Stimulated activated effector memory CD8-positive, alpha-beta T cell treated with anti-CD3 and anti-CD28 coated beads, Interleukin-12 subunit alpha, Interleukin-12 subunit beta, amount 100 ng/mL, for 72 hours (primary cell): Measurements from ENCODE around the gene PRR13.
A peak's percentile ranks its signal among the peaks of the same experiment; 100 is the strongest.
"Not testable (repeated sequence)": the region's sequence is repeated elsewhere in the genome, so short reads cannot be mapped to it uniquely, and the experiment has no call there.

Experiments
- ATAC-seq: fragments of 150-1000 bp; cut with Tn5 transposase; 2 replicates; pipeline ENCODE4 v1.10.0; 2021
- DNase-seq, 2 donors: peaks; one replicate each; pipeline ENCODE4 v3.0.0; 2021 to 2022; ENCODE audit warnings: low spot score in 2 of 2
- H3K27ac Mint-ChIP-seq: one replicate; pipeline ENCODE4 v1.8.0; 2022; ENCODE audit warnings: mild to moderate bottlenecking, mixed read lengths
- H3K36me3 Mint-ChIP-seq: one replicate; pipeline ENCODE4 v1.8.0; 2022; ENCODE audit warnings: mild to moderate bottlenecking, mixed read lengths
- H3K4me1 Mint-ChIP-seq: one replicate; pipeline ENCODE4 v1.8.0; 2022; ENCODE audit warnings: mixed read lengths
- H3K4me3 Mint-ChIP-seq: one replicate; pipeline ENCODE4 v1.8.0; 2022; ENCODE audit warnings: mild to moderate bottlenecking, mixed read lengths
- H3K9me3 Mint-ChIP-seq: one replicate; pipeline ENCODE4 v1.8.0; 2022; ENCODE audit warnings: mixed read lengths

Gene PRR13

DNA sequence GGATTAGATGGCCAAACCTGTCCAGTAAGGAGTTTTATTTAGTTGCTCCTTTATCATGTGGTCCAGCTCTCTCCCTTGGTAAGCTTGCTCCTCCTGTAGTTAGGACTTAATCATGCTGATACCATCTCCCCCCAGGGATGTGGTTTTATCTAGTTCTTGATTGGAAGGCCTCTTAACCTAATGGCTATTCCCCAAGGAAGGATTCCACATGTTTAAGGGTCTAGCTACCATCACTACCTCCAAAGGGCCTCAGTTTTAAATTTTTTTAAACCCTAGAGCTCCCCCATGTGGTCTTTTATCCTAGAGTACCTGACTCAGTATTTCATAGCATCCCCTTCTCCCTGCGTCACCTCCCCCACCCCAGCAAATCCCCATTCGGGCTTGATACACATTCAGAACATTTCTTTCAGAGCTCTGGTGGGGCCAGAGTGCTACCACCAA lies 35.3 kb downstream of the PRR13 start:
- peaks cover 42% of the 10 kb centered on the region for H3K4me1 Mint-ChIP-seq
- H3K4me3 Mint-ChIP-seq: no peak overlapping the region
- H3K27ac Mint-ChIP-seq: peak overlapping the region; percentile 96
- ATAC-seq (no peak), DNase-seq (no peak)
- peaks cover 100% of the 10 kb centered on the region for H3K36me3 Mint-ChIP-seq
- no peaks in the 10 kb centered on the region for H3K9me3 Mint-ChIP-seq

- no peak overlapping the region for H3K4me3 Mint-ChIP-seq
- H3K4me1 Mint-ChIP-seq: peaks cover 30% of the 10 kb centered on the region
- peak overlapping the region; percentile 96 for H3K27ac Mint-ChIP-seq
- no peaks in the 10 kb centered on the region for H3K9me3 Mint-ChIP-seq
- DNase-seq (no peak), ATAC-seq (peak; percentile 40)
- peaks cover 100% of the 10 kb centered on the region for H3K36me3 Mint-ChIP-seq
Measured at GRCh38 chr12:53478865-53479264, 37.3 kb downstream of the PRR13 start.

GRCh38 chr12:53479331-53479730 lies 37.8 kb downstream of the PRR13 start:
- Mint-ChIP-seq H3K36me3 (peaks cover 100% of the 10 kb centered on the region), H3K4me1 (peaks cover 25% of the 10 kb centered on the region), H3K9me3 (no peaks in the 10 kb centered on the region), H3K4me3 (no peak overlapping the region), H3K27ac (peak overlapping the region; percentile 96)
- no peak for ATAC-seq
- no peak for DNase-seq

DNA sequence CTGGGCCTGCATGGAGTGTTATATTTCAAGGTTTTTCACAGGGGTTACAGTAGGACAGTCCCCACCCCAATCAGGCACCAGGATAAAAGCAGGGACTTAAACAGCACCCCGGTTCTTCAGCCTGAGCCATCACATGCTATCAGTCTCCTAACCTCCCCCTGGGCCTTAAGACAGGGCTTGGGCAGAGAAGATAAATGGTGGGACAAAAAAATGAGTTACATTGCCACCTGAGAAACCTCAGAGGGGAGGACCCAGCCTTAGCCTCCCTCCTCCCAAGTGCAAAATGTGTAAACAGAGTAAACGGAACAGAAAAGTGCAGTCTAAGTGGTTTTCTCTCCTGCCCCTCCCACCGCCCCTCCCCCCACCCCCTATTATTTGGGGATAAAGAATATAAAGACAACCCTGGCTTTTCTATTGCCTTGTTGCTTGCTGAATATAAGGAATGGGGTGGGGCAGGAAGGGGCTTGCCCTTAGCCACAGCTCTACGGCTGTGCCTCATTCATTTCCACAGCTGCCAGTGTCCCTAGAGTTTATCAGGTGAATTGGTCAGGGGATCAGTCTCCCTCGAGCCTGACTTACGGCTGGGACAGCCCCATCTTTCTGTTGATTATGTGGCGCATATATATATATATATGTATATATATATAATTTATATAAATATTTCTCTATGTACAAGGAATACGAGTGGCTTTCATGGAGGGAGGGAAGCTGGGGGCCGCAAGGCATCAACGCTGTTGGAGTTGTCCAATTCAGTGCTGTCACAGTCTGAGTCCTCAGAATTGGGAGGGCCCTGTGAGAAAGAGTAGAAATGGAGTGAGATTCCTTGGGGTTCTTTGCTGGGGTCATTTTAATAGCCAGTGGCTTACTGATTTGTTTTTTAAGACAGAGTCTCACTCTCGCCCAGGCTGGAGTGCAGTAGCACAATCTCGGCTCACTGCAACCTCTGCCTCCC lies 39.2 kb downstream of the PRR13 start:
- Mint-ChIP-seq H3K27ac (peak overlapping the region; percentile 78), H3K4me1 (peaks cover 19% of the 10 kb centered on the region), H3K9me3 (no peaks in the 10 kb centered on the region), H3K4me3 (no peak overlapping the region), H3K36me3 (peaks cover 100% of the 10 kb centered on the region)
- ATAC-seq: no peak
- DNase-seq: no peak

GRCh38 chr12:53481458-53481857 lies 39.9 kb downstream of the PRR13 start:
- Mint-ChIP-seq H3K36me3 (peaks cover 100% of the 10 kb centered on the region), H3K4me1 (peaks cover 25% of the 10 kb centered on the region), H3K27ac (peak overlapping the region; percentile 78)
- not testable (repeated sequence) for ATAC-seq, H3K9me3 Mint-ChIP-seq, H3K4me3 Mint-ChIP-seq, DNase-seq

DNA sequence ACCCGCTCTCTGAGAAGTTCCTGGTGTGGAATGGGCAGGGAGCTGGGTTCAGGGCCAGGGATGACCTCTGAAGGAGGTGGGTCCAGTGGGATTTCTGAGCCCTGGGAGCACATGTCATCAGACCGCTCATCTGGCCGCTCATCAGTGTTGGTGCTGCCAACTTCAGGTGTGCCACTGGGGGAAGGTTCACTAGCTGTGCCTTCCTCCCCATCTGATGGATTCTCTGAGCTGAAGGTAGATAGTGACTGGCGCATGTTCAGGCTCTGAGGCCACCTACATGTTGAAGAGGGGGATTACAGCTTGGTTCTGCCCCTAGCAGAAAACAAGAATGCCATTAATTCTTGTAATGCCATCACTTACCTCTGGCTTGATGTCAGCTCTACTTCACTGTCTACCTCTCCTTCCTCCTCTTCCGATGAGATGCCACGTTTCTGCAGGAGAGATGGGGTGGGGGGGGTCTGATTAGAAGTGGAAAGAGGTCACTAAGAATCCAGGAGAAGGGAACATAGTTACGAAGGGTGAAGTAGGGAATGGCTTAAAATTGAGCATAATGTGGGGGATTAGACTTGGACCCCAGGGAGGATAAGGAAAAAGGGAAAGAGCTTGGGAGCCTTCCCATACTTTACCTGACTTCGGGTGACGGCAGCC lies 40.5 kb downstream of the PRR13 start:
- ATAC-seq (no peak), DNase-seq (no peak)
- Mint-ChIP-seq H3K27ac (peak overlapping the region; percentile 78), H3K4me1 (peaks cover 23% of the 10 kb centered on the region), H3K36me3 (peaks cover 100% of the 10 kb centered on the region), H3K4me3 (no peak overlapping the region), H3K9me3 (no peaks in the 10 kb centered on the region)

GRCh38 chr12:53482626-53483168 lies 41.2 kb downstream of the PRR13 start:
- Mint-ChIP-seq H3K27ac (peak overlapping the region; percentile 78), H3K4me3 (no peak overlapping the region), H3K36me3 (peaks cover 100% of the 10 kb centered on the region), H3K9me3 (no peaks in the 10 kb centered on the region), H3K4me1 (peaks cover 22% of the 10 kb centered on the region)
- no peak for ATAC-seq
- DNase-seq: no peak

DNA sequence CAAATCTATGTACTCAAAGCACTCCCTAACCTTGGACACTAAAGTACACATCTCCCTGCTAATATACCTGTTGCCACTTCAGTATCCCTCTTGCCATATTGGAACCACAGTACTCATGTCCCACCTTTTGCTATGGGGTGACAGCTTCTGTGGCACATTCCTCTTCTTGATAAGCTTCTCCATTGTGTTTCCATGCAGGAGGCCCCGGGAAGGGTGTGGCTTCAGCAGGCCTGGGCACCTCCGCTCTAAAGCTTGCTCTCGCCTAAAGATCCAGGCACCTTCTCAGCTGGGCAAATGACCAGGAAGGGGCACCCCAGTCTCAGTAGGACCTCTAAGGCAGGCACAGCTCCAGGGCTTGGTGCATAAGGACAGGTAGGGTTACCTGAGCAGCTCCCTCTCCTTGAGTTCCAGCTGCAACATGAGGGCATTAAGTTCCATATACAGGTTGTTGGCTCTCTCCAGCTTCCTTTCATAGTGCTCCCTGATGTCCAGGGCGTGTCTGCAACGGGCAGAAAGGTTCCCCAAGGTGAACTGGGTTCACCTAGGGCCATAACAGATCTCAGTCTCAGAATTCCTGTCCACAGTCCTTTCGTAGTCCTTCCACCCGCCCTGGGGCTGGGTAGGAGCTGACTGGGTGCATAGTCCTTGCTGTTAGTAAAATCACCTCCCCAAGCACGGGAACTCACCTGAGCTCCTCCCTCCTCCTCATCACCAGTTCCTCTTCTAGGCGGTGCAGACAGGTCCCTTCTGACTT lies 41.9 kb downstream of the PRR13 start:
- H3K9me3 Mint-ChIP-seq: no peaks in the 10 kb centered on the region
- peaks cover 22% of the 10 kb centered on the region for H3K4me1 Mint-ChIP-seq
- ATAC-seq: no peak
- no peak for DNase-seq
- no peak overlapping the region for H3K4me3 Mint-ChIP-seq
- H3K27ac Mint-ChIP-seq: peak overlapping the region; percentile 67
- peaks cover 98% of the 10 kb centered on the region for H3K36me3 Mint-ChIP-seq

- Mint-ChIP-seq H3K4me1 (peaks cover 22% of the 10 kb centered on the region), H3K27ac (peak overlapping the region; percentile 67)
- peak; percentile 52 for ATAC-seq
Measured at GRCh38 chr12:53483979-53484377, 42.4 kb downstream of the PRR13 start.

DNA sequence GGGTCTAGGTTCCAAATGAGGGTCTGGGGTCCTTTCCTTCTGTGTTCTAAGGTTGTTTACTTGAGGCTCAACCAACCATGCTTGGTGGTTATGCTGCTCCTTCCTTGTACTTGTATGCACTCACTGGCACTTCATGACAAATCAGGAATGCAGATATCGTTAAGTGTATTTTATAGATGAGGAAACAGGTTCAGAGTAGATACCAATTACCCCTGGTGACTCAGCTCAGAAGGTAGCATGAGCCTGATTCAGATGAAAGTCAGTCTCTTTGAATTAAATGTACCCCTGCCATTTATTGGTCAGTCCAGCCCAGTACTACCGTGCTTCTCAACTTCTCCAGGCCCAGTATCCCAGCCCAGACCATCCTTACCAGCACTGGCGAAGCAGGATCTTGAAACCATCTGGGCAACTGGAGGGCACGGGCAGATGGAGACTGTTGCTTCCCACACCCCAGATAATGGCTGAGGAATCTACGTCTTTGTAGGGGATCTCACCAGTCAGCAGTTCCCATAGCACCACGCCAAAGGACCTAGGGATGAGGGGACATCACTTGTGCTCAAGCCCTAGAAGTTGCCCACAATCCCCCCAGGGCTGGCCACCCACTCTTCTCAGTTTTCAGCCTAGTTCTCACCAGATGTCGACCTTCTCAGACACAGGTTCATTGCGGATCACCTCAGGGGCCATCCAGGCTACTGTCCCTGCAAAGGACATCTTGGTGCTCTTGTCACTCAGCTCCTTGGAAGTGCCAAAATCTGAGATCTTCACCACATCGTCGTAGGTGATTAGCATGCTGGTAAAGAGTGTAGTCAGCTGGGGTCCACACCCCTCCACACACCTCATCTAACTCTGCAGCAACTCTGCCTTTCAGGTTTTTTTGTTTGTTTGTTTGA lies 43.4 kb downstream of the PRR13 start:
- ATAC-seq: no peak
- Mint-ChIP-seq H3K27ac (no peak overlapping the region), H3K36me3 (peaks cover 94% of the 10 kb centered on the region), H3K9me3 (no peaks in the 10 kb centered on the region), H3K4me1 (peaks cover 22% of the 10 kb centered on the region), H3K4me3 (no peak overlapping the region)
- DNase-seq: no peak

More at GRCh38 chr12:53483979-53484377, 42.4 kb downstream of the PRR13 start:
- no peaks in the 10 kb centered on the region for H3K9me3 Mint-ChIP-seq
- DNase-seq: no peak
- H3K36me3 Mint-ChIP-seq: peaks cover 97% of the 10 kb centered on the region
- no peak overlapping the region for H3K4me3 Mint-ChIP-seq

- ATAC-seq (peak; percentile 5), DNase-seq (no peak)
- peak overlapping the region; percentile 83 for H3K27ac Mint-ChIP-seq
- H3K4me1 Mint-ChIP-seq: peaks cover 22% of the 10 kb centered on the region
- peaks cover 86% of the 10 kb centered on the region for H3K36me3 Mint-ChIP-seq
- no peak overlapping the region for H3K4me3 Mint-ChIP-seq
- no peaks in the 10 kb centered on the region for H3K9me3 Mint-ChIP-seq
Measured at GRCh38 chr12:53485955-53486735, 44.6 kb downstream of the PRR13 start.

GRCh38 chr12:53486736-53487487 lies 45.4 kb downstream of the PRR13 start:
- DNase-seq (no peak), ATAC-seq (no peak)
- Mint-ChIP-seq H3K9me3 (no peaks in the 10 kb centered on the region), H3K4me3 (no peak overlapping the region), H3K36me3 (peaks cover 78% of the 10 kb centered on the region), H3K27ac (peak overlapping the region; percentile 83), H3K4me1 (peaks cover 22% of the 10 kb centered on the region)

DNA sequence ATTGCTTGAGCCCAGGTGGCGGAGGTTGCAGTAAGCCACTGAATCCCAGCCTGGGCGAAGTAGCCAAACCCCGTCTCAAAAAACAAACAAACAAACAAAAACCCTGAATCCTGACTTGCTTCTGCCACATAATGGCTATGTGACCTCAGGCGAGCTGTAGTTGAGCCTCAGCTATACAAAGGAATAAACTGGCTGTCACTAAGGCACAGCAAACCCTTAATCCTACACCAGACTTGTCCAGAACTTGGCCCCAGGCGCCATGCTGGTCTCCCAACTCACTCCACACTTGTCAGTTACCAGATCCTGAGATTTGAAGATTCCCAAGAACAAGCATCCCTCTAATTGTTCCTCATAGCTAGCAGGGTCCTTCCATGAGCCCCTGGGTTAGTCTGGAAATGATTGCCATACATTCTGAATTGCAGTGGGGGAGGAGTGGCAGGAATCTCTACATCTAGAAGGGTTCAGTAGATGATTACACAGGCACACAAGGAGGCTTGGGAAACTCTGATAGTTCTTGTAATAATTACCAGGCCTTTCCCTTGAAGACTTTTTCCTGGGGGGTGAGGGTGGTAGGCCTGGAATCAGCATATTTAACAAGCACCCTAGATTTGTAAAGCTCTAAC lies 47.8 kb downstream of the PRR13 start:
- DNase-seq: no peak
- Mint-ChIP-seq H3K4me1 (peaks cover 40% of the 10 kb centered on the region), H3K4me3 (no peak overlapping the region), H3K27ac (peak overlapping the region; percentile 34), H3K36me3 (peaks cover 60% of the 10 kb centered on the region), H3K9me3 (no peaks in the 10 kb centered on the region)
- no peak for ATAC-seq
